Prostate gland (tissue), 2 donors: Measurements from ENCODE around the gene EMP1.

ENCODE experiments used
- POLR2AphosphoS5 ChIP-seq: sonication (generic); formaldehyde crosslinking; IDR thresholded peaks from one replicate; pipeline ENCODE4 v1.6.1; 2017; ENCODE audit warnings: antibody characterized with exemption
- TF ChIP-seq, protein P1 (sequence below), 4 experiments: fragments of 200-600 bp in 2 of 4; fragments of 450-650 bp in 2 of 4; sonication (generic) in 2 of 4; IDR thresholded peaks; 1 replicate in 3 of 4; 2 replicates in 1 of 4; pipeline ENCODE4 v1.5.1; 2016 to 2019; ENCODE audit warnings: antibody characterized with exemption in 4 of 4, mild to moderate bottlenecking in 2 of 4, moderate library complexity in 2 of 4

DNA sequence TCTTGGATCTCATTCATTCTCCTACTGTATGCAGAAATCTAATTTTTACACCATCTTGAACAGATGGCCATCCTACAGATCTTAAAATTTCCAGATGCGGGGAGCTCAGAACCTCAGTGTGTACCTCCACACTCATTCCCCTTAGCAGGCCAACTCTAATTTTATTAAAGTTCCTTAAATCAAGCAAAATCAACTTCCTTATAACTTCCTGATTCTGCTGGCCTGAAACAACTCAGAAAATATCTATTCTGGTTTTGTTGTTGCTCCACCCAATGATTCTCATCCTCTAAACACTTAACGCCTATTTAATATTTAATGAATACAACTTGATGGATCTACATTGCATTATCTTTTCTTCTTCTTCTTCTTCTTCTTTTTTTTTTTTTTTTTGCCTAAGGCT, 3.1 kb downstream of the EMP1 start:
- TF ChIP-seq POLR2AphosphoS5, result no peak
- TF ChIP-seq, protein P1, sequence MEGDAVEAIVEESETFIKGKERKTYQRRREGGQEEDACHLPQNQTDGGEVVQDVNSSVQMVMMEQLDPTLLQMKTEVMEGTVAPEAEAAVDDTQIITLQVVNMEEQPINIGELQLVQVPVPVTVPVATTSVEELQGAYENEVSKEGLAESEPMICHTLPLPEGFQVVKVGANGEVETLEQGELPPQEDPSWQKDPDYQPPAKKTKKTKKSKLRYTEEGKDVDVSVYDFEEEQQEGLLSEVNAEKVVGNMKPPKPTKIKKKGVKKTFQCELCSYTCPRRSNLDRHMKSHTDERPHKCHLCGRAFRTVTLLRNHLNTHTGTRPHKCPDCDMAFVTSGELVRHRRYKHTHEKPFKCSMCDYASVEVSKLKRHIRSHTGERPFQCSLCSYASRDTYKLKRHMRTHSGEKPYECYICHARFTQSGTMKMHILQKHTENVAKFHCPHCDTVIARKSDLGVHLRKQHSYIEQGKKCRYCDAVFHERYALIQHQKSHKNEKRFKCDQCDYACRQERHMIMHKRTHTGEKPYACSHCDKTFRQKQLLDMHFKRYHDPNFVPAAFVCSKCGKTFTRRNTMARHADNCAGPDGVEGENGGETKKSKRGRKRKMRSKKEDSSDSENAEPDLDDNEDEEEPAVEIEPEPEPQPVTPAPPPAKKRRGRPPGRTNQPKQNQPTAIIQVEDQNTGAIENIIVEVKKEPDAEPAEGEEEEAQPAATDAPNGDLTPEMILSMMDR (IDR thresholded peaks at IDR 0.05), result no peak
